Measurements from ENCODE around the gene GRB10.
A peak's percentile ranks its signal among the peaks of the same experiment; 100 is the strongest.
"Not testable (repeated sequence)": the region's sequence is repeated elsewhere in the genome, so short reads cannot be mapped to it uniquely, and the experiment has no call there.

Gene GRB10

DNA sequence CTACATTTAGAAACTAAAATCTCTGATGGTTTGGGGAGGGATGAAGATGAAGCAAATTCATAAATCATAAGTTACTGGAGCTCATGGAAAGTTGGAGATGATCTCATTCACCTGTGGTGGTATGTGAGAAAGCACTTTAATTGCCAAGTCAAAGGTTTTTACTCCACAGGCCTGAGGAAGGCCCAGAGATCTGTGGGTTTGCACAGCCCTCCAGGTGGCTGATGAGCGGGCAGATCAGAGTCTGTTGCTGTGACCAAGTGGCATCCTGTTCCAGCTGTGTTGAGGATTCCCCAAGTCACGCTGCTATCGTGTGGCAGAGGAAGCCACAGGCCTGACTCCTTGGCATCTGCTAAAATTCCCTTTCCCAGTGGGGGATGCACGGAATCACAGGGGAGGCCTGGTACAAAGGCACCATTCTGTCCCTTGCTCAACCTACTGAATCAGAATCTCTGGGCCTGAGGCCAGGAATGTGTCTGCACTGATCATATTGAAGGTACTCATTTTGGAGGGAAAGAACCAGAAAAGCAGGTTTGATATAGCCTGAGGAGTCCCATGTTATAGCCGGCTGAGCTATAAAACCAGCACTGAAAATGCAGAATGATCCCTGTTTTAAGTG is 197.8 kb downstream of the GRB10 start:
- Histone ChIP-seq H2BK120ac (ENCODE audit: low read depth, low read length) (no peak overlapping the region), H2BK12ac (ENCODE audit: low read length) (no peak overlapping the region), H3K4me1 (ENCODE audit: control insufficient read depth in 2 of 2, insufficient read depth in 1 of 2, low read depth in 1 of 2, low read length in 2 of 2) (no peaks in the 10 kb centered on the region), H2AK5ac (ENCODE audit: low read depth, low read length) (no peak overlapping the region), H3K79me1 (ENCODE audit: low read depth, low read length) (no peaks in the 10 kb centered on the region), H2AFZ (ENCODE audit: low read length) (no peak overlapping the region), H3K9ac (ENCODE audit: low read depth, low read length, poor library complexity) (no peak overlapping the region), H3K23ac (ENCODE audit: low read depth, low read length, poor library complexity) (no peak overlapping the region), H3K9me3 (replicated peaks in 1 of 2; ENCODE audit: control insufficient read depth in 2 of 2, insufficient read depth in 1 of 2, low read depth in 1 of 2, low read length in 2 of 2) (peaks cover 0 to 3% of the 10 kb centered on the region in 2 donors), H4K91ac (ENCODE audit: low read depth, low read length, poor library complexity) (no peak overlapping the region), H3K14ac (ENCODE audit: low read length) (no peak overlapping the region), H4K8ac (ENCODE audit: low read depth, low read length) (no peak overlapping the region), H3K36me3 (replicated peaks in 1 of 2; ENCODE audit: control insufficient read depth in 2 of 2, insufficient read depth in 2 of 2, low read length in 2 of 2) (no peaks in the 10 kb centered on the region), H3K18ac (ENCODE audit: low read length) (no peak overlapping the region), H3K27me3 (ENCODE audit: control insufficient read depth in 3 of 3, insufficient read depth in 3 of 3, low read depth in 1 of 3, low read length in 3 of 3) (no peaks in the 10 kb centered on the region), H3K4me3 (ENCODE audit: low read length in 2 of 2) (peak overlapping the region in 1 of 2 donors; percentile 63), H3K4me2 (ENCODE audit: insufficient read depth, low read length, poor library complexity, severe bottlenecking) (no peak overlapping the region), H2BK5ac (ENCODE audit: low read length) (no peak overlapping the region), H3K27ac (replicated peaks; ENCODE audit: low read length) (no peak overlapping the region), H2BK15ac (ENCODE audit: low read length) (no peak overlapping the region), H3K4ac (ENCODE audit: low read length) (no peak overlapping the region)
- no CpG with 5 or more reads among the region's 5 CpGs for WGBS, 2 donors (ENCODE audit: extremely low coverage in 2 of 2, insufficient read length in 2 of 2, insufficient replicate concordance in 1 of 2)
- no peak for DNase-seq (ENCODE audit: low spot score)

DNA sequence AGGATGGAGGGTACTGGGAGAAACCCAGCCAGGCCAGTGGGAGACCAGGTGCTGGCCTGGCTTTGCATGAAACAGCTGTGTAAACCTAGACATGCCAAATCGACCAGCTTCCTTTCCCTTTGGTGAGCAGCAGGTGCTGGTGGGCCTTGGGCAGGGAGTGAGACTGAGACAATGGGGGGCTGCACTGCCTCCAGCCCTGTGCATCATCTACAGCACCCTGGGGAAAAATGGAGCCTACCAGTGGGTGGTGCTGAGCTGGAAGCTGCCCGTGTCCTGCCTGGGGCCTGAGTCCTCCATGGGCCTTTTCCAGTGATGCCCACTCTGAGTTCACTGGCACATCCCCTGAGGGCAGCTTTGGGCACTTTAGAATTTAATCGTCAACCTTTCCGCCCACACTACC is 198.3 kb downstream of the GRB10 start:
- no peak overlapping the region for H3K4me2 ChIP-seq (ENCODE audit: insufficient read depth, low read length, poor library complexity, severe bottlenecking)
- H3K27me3 ChIP-seq (ENCODE audit: control insufficient read depth in 3 of 3, insufficient read depth in 3 of 3, low read depth in 1 of 3, low read length in 3 of 3), result no peaks in the 10 kb centered on the region
- H3K23ac ChIP-seq (ENCODE audit: low read depth, low read length, poor library complexity), result no peak overlapping the region
- peaks cover 0 to 3% of the 10 kb centered on the region in 2 donors for H3K9me3 ChIP-seq (replicated peaks in 1 of 2; ENCODE audit: control insufficient read depth in 2 of 2, insufficient read depth in 1 of 2, low read depth in 1 of 2, low read length in 2 of 2)
- no peak overlapping the region for H3K18ac ChIP-seq (ENCODE audit: low read length)
- no peaks in the 10 kb centered on the region for H3K4me1 ChIP-seq (ENCODE audit: control insufficient read depth in 2 of 2, insufficient read depth in 1 of 2, low read depth in 1 of 2, low read length in 2 of 2)
- no peak overlapping the region for H3K27ac ChIP-seq (replicated peaks; ENCODE audit: low read length)
- no peak overlapping the region for H2BK5ac ChIP-seq (ENCODE audit: low read length)
- no peak overlapping the region for H2BK15ac ChIP-seq (ENCODE audit: low read length)
- H3K79me1 ChIP-seq (ENCODE audit: low read depth, low read length), result no peaks in the 10 kb centered on the region
- H3K36me3 ChIP-seq (replicated peaks in 1 of 2; ENCODE audit: control insufficient read depth in 2 of 2, insufficient read depth in 2 of 2, low read length in 2 of 2), result no peaks in the 10 kb centered on the region
- DNase-seq (ENCODE audit: low spot score), result no peak
- no CpG with 5 or more reads among the region's 4 CpGs for WGBS, 2 donors (ENCODE audit: extremely low coverage in 2 of 2, insufficient read length in 2 of 2, insufficient replicate concordance in 1 of 2)
- no peak overlapping the region for H3K14ac ChIP-seq (ENCODE audit: low read length)
- no peak overlapping the region for H2AFZ ChIP-seq (ENCODE audit: low read length)
- no peak overlapping the region for H3K4ac ChIP-seq (ENCODE audit: low read length)
- no peak overlapping the region for H2AK5ac ChIP-seq (ENCODE audit: low read depth, low read length)
- no peak overlapping the region for H3K4me3 ChIP-seq (ENCODE audit: low read length in 2 of 2)
- no peak overlapping the region for H4K8ac ChIP-seq (ENCODE audit: low read depth, low read length)
- no peak overlapping the region for H4K91ac ChIP-seq (ENCODE audit: low read depth, low read length, poor library complexity)
- no peak overlapping the region for H2BK12ac ChIP-seq (ENCODE audit: low read length)
- no peak overlapping the region for H2BK120ac ChIP-seq (ENCODE audit: low read depth, low read length)
- no peak overlapping the region for H3K9ac ChIP-seq (ENCODE audit: low read depth, low read length, poor library complexity)

DNA sequence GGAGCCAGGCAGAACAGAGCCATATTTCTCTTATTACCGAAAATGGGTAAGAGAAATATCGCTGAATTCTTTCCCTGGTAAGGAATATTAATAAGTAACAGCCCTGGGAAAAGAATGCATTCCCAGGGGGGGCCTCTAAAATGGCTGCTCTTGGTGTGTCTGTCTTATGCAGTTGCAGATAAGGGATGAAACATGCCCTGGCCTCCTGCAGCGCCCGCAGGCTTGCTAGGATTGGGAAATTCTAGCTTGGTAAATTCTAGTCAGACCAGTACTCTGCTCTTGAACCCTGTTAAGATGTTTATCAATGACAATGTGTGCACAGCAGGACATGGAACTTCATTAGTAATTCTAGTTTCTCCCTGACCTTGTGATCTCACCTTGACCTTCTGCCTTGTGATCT is 199.4 kb downstream of the GRB10 start:
- not testable (repeated sequence) for H3K4me2 ChIP-seq (ENCODE audit: insufficient read depth, low read length, poor library complexity, severe bottlenecking); H3K4ac ChIP-seq (ENCODE audit: low read length); H3K4me1 ChIP-seq (ENCODE audit: control insufficient read depth in 2 of 2, insufficient read depth in 1 of 2, low read depth in 1 of 2, low read length in 2 of 2); H2AK5ac ChIP-seq (ENCODE audit: low read depth, low read length); H2AFZ ChIP-seq (ENCODE audit: low read length); H3K27me3 ChIP-seq (ENCODE audit: control insufficient read depth in 3 of 3, insufficient read depth in 3 of 3, low read depth in 1 of 3, low read length in 3 of 3); H3K4me3 ChIP-seq (ENCODE audit: low read length in 2 of 2); H2BK120ac ChIP-seq (ENCODE audit: low read depth, low read length); H3K18ac ChIP-seq (ENCODE audit: low read length); H3K14ac ChIP-seq (ENCODE audit: low read length); H3K27ac ChIP-seq (replicated peaks; ENCODE audit: low read length); H3K79me1 ChIP-seq (ENCODE audit: low read depth, low read length); H2BK12ac ChIP-seq (ENCODE audit: low read length); H3K23ac ChIP-seq (ENCODE audit: low read depth, low read length, poor library complexity); DNase-seq (ENCODE audit: low spot score); H3K9me3 ChIP-seq (replicated peaks in 1 of 2; ENCODE audit: control insufficient read depth in 2 of 2, insufficient read depth in 1 of 2, low read depth in 1 of 2, low read length in 2 of 2); H2BK5ac ChIP-seq (ENCODE audit: low read length); H4K91ac ChIP-seq (ENCODE audit: low read depth, low read length, poor library complexity); H4K8ac ChIP-seq (ENCODE audit: low read depth, low read length); H3K36me3 ChIP-seq (replicated peaks in 1 of 2; ENCODE audit: control insufficient read depth in 2 of 2, insufficient read depth in 2 of 2, low read length in 2 of 2); H3K9ac ChIP-seq (ENCODE audit: low read depth, low read length, poor library complexity); H2BK15ac ChIP-seq (ENCODE audit: low read length)
- WGBS, 2 donors (ENCODE audit: extremely low coverage in 2 of 2, insufficient read length in 2 of 2, insufficient replicate concordance in 1 of 2), result no CpG with 5 or more reads among the region's 4 CpGs

DNA sequence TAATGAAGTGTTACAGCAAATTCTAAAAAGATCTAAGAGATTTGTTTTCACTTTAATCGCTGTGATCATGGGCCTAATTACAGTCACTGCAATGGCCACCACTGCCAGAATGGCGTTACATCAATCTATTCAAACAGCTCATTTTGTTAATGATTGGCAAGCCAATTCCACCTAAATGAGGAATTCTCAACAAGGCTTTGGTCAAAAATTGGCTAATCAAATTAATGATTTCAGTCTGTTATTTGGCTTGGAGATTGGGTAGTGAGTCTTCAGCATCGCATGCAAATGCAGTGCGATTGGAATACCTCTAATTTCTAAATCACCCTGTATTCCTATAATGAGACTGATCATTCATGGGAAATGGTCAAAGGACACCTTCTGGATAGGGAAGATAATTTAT is 200.4 kb downstream of the GRB10 start:
- H4K91ac ChIP-seq (ENCODE audit: low read depth, low read length, poor library complexity); H3K4me3 ChIP-seq (ENCODE audit: low read length in 2 of 2); H2BK5ac ChIP-seq (ENCODE audit: low read length); H3K27ac ChIP-seq (replicated peaks; ENCODE audit: low read length); H3K18ac ChIP-seq (ENCODE audit: low read length); H2BK15ac ChIP-seq (ENCODE audit: low read length); H2AFZ ChIP-seq (ENCODE audit: low read length); H2BK120ac ChIP-seq (ENCODE audit: low read depth, low read length); H3K27me3 ChIP-seq (ENCODE audit: control insufficient read depth in 3 of 3, insufficient read depth in 3 of 3, low read depth in 1 of 3, low read length in 3 of 3); H2AK5ac ChIP-seq (ENCODE audit: low read depth, low read length); H3K36me3 ChIP-seq (replicated peaks in 1 of 2; ENCODE audit: control insufficient read depth in 2 of 2, insufficient read depth in 2 of 2, low read length in 2 of 2); H2BK12ac ChIP-seq (ENCODE audit: low read length); H3K14ac ChIP-seq (ENCODE audit: low read length); H3K4ac ChIP-seq (ENCODE audit: low read length); H3K9me3 ChIP-seq (replicated peaks in 1 of 2; ENCODE audit: control insufficient read depth in 2 of 2, insufficient read depth in 1 of 2, low read depth in 1 of 2, low read length in 2 of 2); H3K9ac ChIP-seq (ENCODE audit: low read depth, low read length, poor library complexity); H3K4me1 ChIP-seq (ENCODE audit: control insufficient read depth in 2 of 2, insufficient read depth in 1 of 2, low read depth in 1 of 2, low read length in 2 of 2); H3K4me2 ChIP-seq (ENCODE audit: insufficient read depth, low read length, poor library complexity, severe bottlenecking); H3K79me1 ChIP-seq (ENCODE audit: low read depth, low read length); H3K23ac ChIP-seq (ENCODE audit: low read depth, low read length, poor library complexity); H4K8ac ChIP-seq (ENCODE audit: low read depth, low read length); DNase-seq (ENCODE audit: low spot score): not testable (repeated sequence)
- no CpG with 5 or more reads among the region's 4 CpGs for WGBS, 2 donors (ENCODE audit: extremely low coverage in 2 of 2, insufficient read length in 2 of 2, insufficient replicate concordance in 1 of 2)
